Fibroblast of lung (primary cell): ENCODE results near the gene AVP.

ENCODE experiments used
- CTCF ChIP-seq, 2 donors: IDR thresholded peaks in 1 of 2; conservative IDR thresholded peaks in 1 of 2; 1 replicate in 1 of 2; 2 replicates in 1 of 2; pipeline ENCODE4 v1.5.1; 2011 to 2012; ENCODE audit warnings: low read length in 2 of 2, control low read depth in 1 of 2, inconsistent platforms in 1 of 2, low read depth in 1 of 2, mild to moderate bottlenecking in 1 of 2
- EZH2 ChIP-seq: IDR thresholded peaks from 2 replicates; pipeline ENCODE4 v1.5.1; 2012; ENCODE audit warnings: low read length, control low read depth, mild to moderate bottlenecking; ENCODE audit errors: missing control alignments

- TF ChIP-seq EZH2 (no peak), CTCF (conservative IDR thresholded peaks at IDR 0.05 in 1 of 2, IDR thresholded peaks at IDR 0.05 in 1 of 2; ENCODE audit: low read depth in 1 of 2, low read length in 2 of 2) (no peak)
Observed at GRCh38 chr20:3044336-3044965, 40.1 kb downstream of the AVP start.
